SIG-M5 (cell line): ENCODE measurements around the gene RHBDL2.
"Not testable (repeated sequence)": the region's sequence is repeated elsewhere in the genome, so short reads cannot be mapped to it uniquely, and the experiment has no call there.

ENCODE experiments used
- DNase-seq: peaks from one replicate; lab custom pipeline; 2025; lab: John Stamatoyannopoulos, UW

RHBDL2 gene

GRCh38 chr1:38941527-38942019 lies at the start of gene RHBDL2:
Gene RHBDL2 (minus strand): TSS chr1:38941830. CDS start chr1:38919212, 22,618 bp downstream.
- DNase-seq = no peak

- no peak for DNase-seq
Measured at GRCh38 chr1:38990738-38991637, 49.4 kb upstream of the RHBDL2 start, which contains the start of gene AKIRIN1. Gene AKIRIN1 (plus strand): TSS chr1:38991276. CDS start chr1:38991381, 105 bp downstream.

GRCh38 chr1:38990386-38990737 lies 48.7 kb upstream of the RHBDL2 start:
- DNase-seq = no peak

GRCh38 chr1:38989979-38990378 lies 48.3 kb upstream of the RHBDL2 start:
- no peak for DNase-seq

GRCh38 chr1:38979380-38979779 lies 37.8 kb upstream of the RHBDL2 start:
- not testable (repeated sequence) for DNase-seq

GRCh38 chr1:38978245-38978542 lies 36.6 kb upstream of the RHBDL2 start:
- DNase-seq = not testable (repeated sequence)

GRCh38 chr1:38977399-38978244 lies 36.0 kb upstream of the RHBDL2 start:
- not testable (repeated sequence) for DNase-seq

- no peak for DNase-seq
Measured at GRCh38 chr1:38973659-38974437, 32.2 kb upstream of the RHBDL2 start.

GRCh38 chr1:38973145-38973544 lies 31.5 kb upstream of the RHBDL2 start:
- DNase-seq = not testable (repeated sequence)

- no peak for DNase-seq
Measured at GRCh38 chr1:38964140-38964548, 22.5 kb upstream of the RHBDL2 start.

GRCh38 chr1:38962560-38962959 lies 20.9 kb upstream of the RHBDL2 start:
- DNase-seq = no peak

- DNase-seq = no peak
Measured at GRCh38 chr1:38962113-38962512, 20.5 kb upstream of the RHBDL2 start.

- no peak for DNase-seq
Measured at GRCh38 chr1:38958967-38959366, 17.3 kb upstream of the RHBDL2 start.

GRCh38 chr1:38953433-38953860 lies 11.8 kb upstream of the RHBDL2 start:
- no peak for DNase-seq

- no peak for DNase-seq
Measured at GRCh38 chr1:38950553-38950952, 8.9 kb upstream of the RHBDL2 start.

- no peak for DNase-seq
Measured at GRCh38 chr1:38944547-38944946, 2.9 kb upstream of the RHBDL2 start.

GRCh38 chr1:38942664-38943428 lies 1.2 kb upstream of the RHBDL2 start:
- no peak for DNase-seq

GRCh38 chr1:38941093-38941492 lies 537 bp downstream of the RHBDL2 start:
- DNase-seq = no peak

GRCh38 chr1:38940339-38941047 lies 1.1 kb downstream of the RHBDL2 start:
- no peak for DNase-seq

- no peak for DNase-seq
Measured at GRCh38 chr1:38938722-38939260, 2.8 kb downstream of the RHBDL2 start.
